ENCODE data around the gene ATPAF1. TPM values are rescaled to one million over a fixed set of nuclear protein-coding genes. Genes with fewer than 3 reads are reported as not detected.
A peak's percentile ranks its signal among the peaks of the same experiment; 100 is the strongest.
"Not testable (repeated sequence)": the region's sequence is repeated elsewhere in the genome, so short reads cannot be mapped to it uniquely, and the experiment has no call there.

Gene ATPAF1
- polyA plus RNA-seq, 1 donor = 111 TPM

- not testable (repeated sequence) for DNase-seq
Measured at GRCh38 chr1:46651152-46651551, 17.0 kb downstream of the ATPAF1 start.

- DNase-seq = no peak
Measured at GRCh38 chr1:46650491-46650890, 17.7 kb downstream of the ATPAF1 start.

- no peak for DNase-seq
Measured at GRCh38 chr1:46649764-46650163, 18.4 kb downstream of the ATPAF1 start.

- DNase-seq = no peak
Measured at GRCh38 chr1:46647611-46648010, 20.6 kb downstream of the ATPAF1 start.

GRCh38 chr1:46646844-46647243, 21.3 kb downstream of the ATPAF1 start:
- DNase-seq = no peak

- no peak for DNase-seq
Measured at GRCh38 chr1:46646331-46646730, 21.8 kb downstream of the ATPAF1 start.

GRCh38 chr1:46645815-46646214, 22.3 kb downstream of the ATPAF1 start:
- DNase-seq = no peak

- peak; percentile 17 for DNase-seq
Measured at GRCh38 chr1:46643368-46643775, 24.8 kb downstream of the ATPAF1 start.

GRCh38 chr1:46642115-46642680, 26.0 kb downstream of the ATPAF1 start:
- DNase-seq = no peak

GRCh38 chr1:46639547-46639946, 28.6 kb downstream of the ATPAF1 start:
- DNase-seq = no peak

- DNase-seq = no peak
Measured at GRCh38 chr1:46638921-46639320, 29.2 kb downstream of the ATPAF1 start.

- no peak for DNase-seq
Measured at GRCh38 chr1:46637444-46638083, 30.6 kb downstream of the ATPAF1 start.

- no peak for DNase-seq
Measured at GRCh38 chr1:46635205-46635604, 33.0 kb downstream of the ATPAF1 start.

- DNase-seq = no peak
Measured at GRCh38 chr1:46630719-46631118, 37.4 kb downstream of the ATPAF1 start.

GRCh38 chr1:46623743-46624644, 44.2 kb downstream of the ATPAF1 start:
- DNase-seq = no peak

GRCh38 chr1:46622344-46622743, 45.8 kb downstream of the ATPAF1 start:
- DNase-seq = no peak

GRCh38 chr1:46621930-46622329, 46.2 kb downstream of the ATPAF1 start:
- DNase-seq = no peak

GRCh38 chr1:46619656-46620258, 48.4 kb downstream of the ATPAF1 start:
- DNase-seq = no peak

GRCh38 chr1:46618754-46619415, 49.3 kb downstream of the ATPAF1 start:
- no peak for DNase-seq

GRCh38 chr1:46617833-46618232, 50.3 kb downstream of the ATPAF1 start:
- no peak for DNase-seq

- no peak for DNase-seq
Measured at GRCh38 chr1:46617108-46617800, 50.9 kb downstream of the ATPAF1 start.
